Esophagus (tissue), 2 donors: ENCODE data around the gene BCL11A. TPM values are rescaled to one million over a fixed set of nuclear protein-coding genes. Genes with fewer than 3 reads are reported as not detected.

Experiments
- H3K27ac ChIP-seq, 2 donors: one replicate each; pipeline ENCODE4 v1.5.1; 2013; ENCODE audit warnings: low read depth in 2 of 2, mild to moderate bottlenecking in 2 of 2, inconsistent platforms in 1 of 2, low read length in 1 of 2, moderate library complexity in 1 of 2
- H3K27me3 ChIP-seq, 2 donors: one replicate each; pipeline ENCODE4 v1.6.1; 2013; ENCODE audit warnings: low read length in 2 of 2, control low read depth in 1 of 2, mild to moderate bottlenecking in 1 of 2; ENCODE audit not compliant: insufficient read depth in 2 of 2, control insufficient read depth in 1 of 2
- H3K36me3 ChIP-seq, 2 donors: one replicate each; pipeline ENCODE4 v1.6.1; 2013; ENCODE audit warnings: low read length in 1 of 2; ENCODE audit not compliant: control insufficient read depth in 2 of 2, insufficient read depth in 2 of 2
- H3K4me1 ChIP-seq, 2 donors: one replicate each; pipeline ENCODE4 v1.6.1; 2013; ENCODE audit warnings: low read length in 1 of 2; ENCODE audit not compliant: control insufficient read depth in 2 of 2, insufficient read depth in 2 of 2
- H3K4me3 ChIP-seq, 2 donors: one replicate each; pipeline ENCODE4 v1.5.1; 2013; ENCODE audit warnings: low read length in 2 of 2, mild to moderate bottlenecking in 2 of 2, low read depth in 1 of 2, moderate library complexity in 1 of 2
- H3K9me3 ChIP-seq, 2 donors: one replicate each; pipeline ENCODE4 v1.6.1; 2013; ENCODE audit warnings: mild to moderate bottlenecking in 2 of 2, low read depth in 1 of 2, low read length in 1 of 2, moderate library complexity in 1 of 2; ENCODE audit not compliant: control insufficient read depth in 2 of 2, insufficient read depth in 1 of 2
- WGBS, 2 donors: extraction: QIAGEN DNeasy Blood & Tissue Kit; methylation state at CpG; one replicate each; pipeline ENCODE4 v1.1.7; 2013; 5-methylcytosine and 5-hydroxymethylcytosine counted together
- polyA plus RNA-seq, 2 donors: library from polyadenylated mRNA; stranded (reverse); fragments of 200-250 nt; gene quantifications; one replicate each; pipeline ENCODE4 v1.2.3, GENCODE V29; 2013
- donor health status: healthy with polysubstance abuse.
- donor health status: Bipolar disorder and iron deficiency.

The BCL11A gene
- polyA plus RNA-seq, 2 donors = 8.6 to 25.5 TPM

GRCh38 chr2:60505880-60506260 is 47.6 kb downstream of the BCL11A start:
- Histone ChIP-seq H3K27ac (peak overlapping the region; percentile 67), H3K27me3 (no peaks in the 10 kb centered on the region)
- WGBS, 2 donors = 47 to 54% methylated on average over 4 of the region's 4 CpGs

GRCh38 chr2:60505240-60505879 is 48.1 kb downstream of the BCL11A start:
- no peaks in the 10 kb centered on the region for H3K9me3 ChIP-seq
- no peak overlapping the region for H3K4me3 ChIP-seq
- no peaks in the 10 kb centered on the region for H3K27me3 ChIP-seq
- H3K27ac ChIP-seq = peak overlapping the region; percentile 67
- H3K36me3 ChIP-seq = no peaks in the 10 kb centered on the region
- 53 to 54% methylated on average over 10 of the region's 10 CpGs for WGBS, 2 donors
- peaks cover 2 to 10% of the 10 kb centered on the region in 2 donors for H3K4me1 ChIP-seq

More at GRCh38 chr2:60505880-60506260, 47.6 kb downstream of the BCL11A start:
- peaks cover 2 to 10% of the 10 kb centered on the region in 2 donors for H3K4me1 ChIP-seq
- H3K4me3 ChIP-seq = no peak overlapping the region
- H3K36me3 ChIP-seq = no peaks in the 10 kb centered on the region
- no peaks in the 10 kb centered on the region for H3K9me3 ChIP-seq

DNA sequence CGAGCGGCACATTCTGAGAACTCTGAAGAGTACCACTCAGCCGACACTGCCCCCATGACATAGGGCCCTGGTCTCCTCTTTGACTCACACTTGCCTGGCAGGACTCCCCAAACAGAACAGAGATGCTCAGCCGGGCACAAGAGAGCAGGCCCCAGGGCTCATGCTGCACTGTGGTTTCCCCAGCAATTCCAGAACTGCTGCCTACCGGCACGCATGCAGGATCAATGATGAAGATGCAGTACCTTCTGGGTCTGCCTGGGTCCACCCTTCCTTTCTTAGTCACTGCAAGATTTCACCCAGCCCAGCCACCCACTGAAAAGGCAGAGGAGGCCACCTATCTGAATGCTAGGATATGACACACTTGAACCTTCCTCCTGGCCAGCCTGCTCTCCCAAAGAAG is 49.4 kb downstream of the BCL11A start:
- no peaks in the 10 kb centered on the region for H3K9me3 ChIP-seq
- 55 to 76% methylated on average over 6 of the region's 6 CpGs for WGBS, 2 donors
- no peak overlapping the region for H3K4me3 ChIP-seq
- H3K4me1 ChIP-seq = peaks cover 6 to 18% of the 10 kb centered on the region in 2 donors
- H3K27me3 ChIP-seq = no peaks in the 10 kb centered on the region
- peak overlapping the region in 1 of 2 donors; percentile 51 for H3K27ac ChIP-seq
- no peaks in the 10 kb centered on the region for H3K36me3 ChIP-seq

- 48 to 51% methylated on average over 4 of the region's 4 CpGs for WGBS, 2 donors
- peaks cover 0 to 6% of the 10 kb centered on the region in 2 donors for H3K36me3 ChIP-seq
- no peaks in the 10 kb centered on the region for H3K27me3 ChIP-seq
- H3K4me3 ChIP-seq = no peak overlapping the region
- H3K27ac ChIP-seq = no peak overlapping the region
- H3K4me1 ChIP-seq = peaks cover 5 to 18% of the 10 kb centered on the region in 2 donors
- no peaks in the 10 kb centered on the region for H3K9me3 ChIP-seq
These were observed 51.3 kb downstream of the BCL11A start for GRCh38 chr2:60502144-60502543.

DNA sequence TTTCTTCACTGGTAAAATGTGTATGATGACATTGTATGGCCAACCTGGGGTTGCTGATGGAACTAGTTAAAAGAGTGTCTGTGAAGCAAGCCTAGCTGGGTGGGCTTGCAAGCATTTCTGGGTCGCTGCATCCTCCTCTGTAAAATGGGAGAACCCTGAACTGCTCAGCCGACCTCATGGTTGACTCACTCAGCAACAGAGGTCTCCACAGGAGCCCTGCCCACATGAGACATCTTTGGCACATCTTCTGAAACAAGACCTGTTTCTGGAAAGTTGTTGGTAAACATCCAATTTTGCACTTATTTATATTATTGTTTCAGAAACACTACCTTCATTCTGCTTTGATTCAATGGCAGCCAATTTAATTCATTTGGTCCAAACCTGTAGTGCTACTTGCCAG is 52.6 kb downstream of the BCL11A start:
- no peak overlapping the region for H3K4me3 ChIP-seq
- H3K27ac ChIP-seq = no peak overlapping the region
- WGBS, 2 donors = 60 to 69% methylated on average over 2 of the region's 2 CpGs
- H3K4me1 ChIP-seq = peaks cover 5 to 18% of the 10 kb centered on the region in 2 donors
- peaks cover 0 to 6% of the 10 kb centered on the region in 2 donors for H3K36me3 ChIP-seq
- H3K9me3 ChIP-seq = no peaks in the 10 kb centered on the region
- no peaks in the 10 kb centered on the region for H3K27me3 ChIP-seq

- WGBS, 2 donors = 56 to 75% methylated on average over 8 of the region's 8 CpGs
- no peak overlapping the region for H3K4me3 ChIP-seq
- H3K27me3 ChIP-seq = no peaks in the 10 kb centered on the region
- H3K27ac ChIP-seq = peak overlapping the region; percentile 45 to 50
- peaks cover 0 to 6% of the 10 kb centered on the region in 2 donors for H3K36me3 ChIP-seq
- H3K4me1 ChIP-seq = peaks cover 5 to 13% of the 10 kb centered on the region in 2 donors
- H3K9me3 ChIP-seq = no peaks in the 10 kb centered on the region
These were observed 53.7 kb downstream of the BCL11A start for GRCh38 chr2:60499651-60500265.

DNA sequence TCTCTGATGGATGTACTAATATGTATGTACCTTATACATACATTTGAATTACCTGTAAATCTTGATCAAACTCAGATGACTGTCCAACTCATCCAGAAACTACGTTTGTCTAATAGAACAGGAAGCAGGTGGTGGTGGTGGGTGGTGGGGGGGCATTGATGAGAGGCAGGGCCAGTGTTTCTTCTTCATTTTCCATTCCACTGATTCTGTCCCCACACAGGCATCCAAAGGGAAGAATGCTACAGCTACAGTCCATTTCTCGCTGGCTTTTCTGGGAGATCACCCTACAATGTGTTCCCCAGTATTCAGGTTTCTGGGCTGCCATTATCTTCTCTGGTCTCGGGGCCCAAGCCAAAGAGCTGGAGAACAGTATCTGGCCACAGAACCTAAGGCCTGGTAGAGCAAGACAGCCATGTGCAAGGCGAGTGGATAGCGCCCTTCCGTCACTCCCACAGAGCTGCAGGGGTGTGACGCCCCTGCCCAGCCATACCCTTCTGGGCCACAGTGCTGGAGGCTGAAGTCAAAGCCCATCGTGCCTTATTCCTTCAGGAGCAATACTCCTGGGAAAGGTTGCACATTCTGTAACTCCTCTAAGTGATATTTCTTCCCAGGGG is 54.5 kb downstream of the BCL11A start:
- Histone ChIP-seq H3K36me3 (peaks cover 0 to 6% of the 10 kb centered on the region in 2 donors), H3K27ac (peak overlapping the region; percentile 22 to 50), H3K27me3 (no peaks in the 10 kb centered on the region), H3K9me3 (no peaks in the 10 kb centered on the region), H3K4me1 (peaks cover 5 to 12% of the 10 kb centered on the region in 2 donors), H3K4me3 (no peak overlapping the region)
- 84 to 90% methylated on average over 8 of the region's 8 CpGs for WGBS, 2 donors

GRCh38 chr2:60498127-60498815 is 55.2 kb downstream of the BCL11A start:
- Histone ChIP-seq H3K4me1 (peaks cover 5 to 12% of the 10 kb centered on the region in 2 donors), H3K27me3 (no peaks in the 10 kb centered on the region), H3K4me3 (no peak overlapping the region), H3K27ac (no peak overlapping the region), H3K36me3 (peaks cover 0 to 6% of the 10 kb centered on the region in 2 donors), H3K9me3 (no peaks in the 10 kb centered on the region)
- 91 to 93% methylated on average over 8 of the region's 8 CpGs for WGBS, 2 donors

- peaks cover 0 to 6% of the 10 kb centered on the region in 2 donors for H3K36me3 ChIP-seq
- H3K27ac ChIP-seq = no peak overlapping the region
- no peak overlapping the region for H3K4me3 ChIP-seq
- peaks cover 5 to 8% of the 10 kb centered on the region in 2 donors for H3K4me1 ChIP-seq
- WGBS, 2 donors = 81 to 85% methylated on average over 2 of the region's 2 CpGs
- H3K9me3 ChIP-seq = no peaks in the 10 kb centered on the region
- H3K27me3 ChIP-seq = no peaks in the 10 kb centered on the region
These were observed 56.0 kb downstream of the BCL11A start for GRCh38 chr2:60497500-60497899.
